Stimulated activated CD8-positive, alpha-beta memory T cell treated with anti-CD3 and anti-CD28 coated beads, Interleukin-7, amount 100 ng/mL, for 1 hour (primary cell): ENCODE measurements around the gene RAB40C.

Source experiments
- DNase-seq, 2 donors: peaks; one replicate each; pipeline ENCODE4 v3.0.0-alpha.2; 2020; ENCODE audit warnings: low read depth in 2 of 2

The RAB40C gene

DNA sequence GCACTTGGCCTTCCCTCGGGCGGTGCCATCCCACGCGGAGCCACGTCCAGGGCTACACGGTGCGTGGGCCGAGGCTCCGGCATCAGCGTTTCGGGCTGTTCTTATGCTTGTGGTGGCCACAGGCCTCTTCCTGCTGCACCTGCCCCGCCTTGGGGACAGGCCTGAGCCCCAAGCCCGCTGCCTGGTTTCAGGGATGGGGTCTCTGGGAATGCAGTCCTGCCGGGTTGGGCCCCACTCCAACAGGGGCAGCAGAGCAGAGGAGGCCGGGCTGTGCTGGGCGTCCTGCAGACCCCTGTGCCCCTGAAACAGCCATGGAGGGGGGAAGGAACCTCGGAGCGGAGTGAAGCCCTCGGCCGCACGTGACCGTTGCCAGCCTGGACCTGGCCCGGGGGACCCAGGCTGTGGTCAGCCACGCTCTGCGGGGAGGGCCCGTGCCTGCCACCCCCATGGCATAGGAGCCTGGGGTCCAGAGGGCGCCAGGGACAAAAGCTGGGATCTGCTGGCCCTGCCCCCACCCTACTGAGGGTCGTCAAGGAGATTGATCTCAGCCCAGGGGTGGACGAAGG is 40.5 kb downstream of the RAB40C start:
- no peak for DNase-seq

DNA sequence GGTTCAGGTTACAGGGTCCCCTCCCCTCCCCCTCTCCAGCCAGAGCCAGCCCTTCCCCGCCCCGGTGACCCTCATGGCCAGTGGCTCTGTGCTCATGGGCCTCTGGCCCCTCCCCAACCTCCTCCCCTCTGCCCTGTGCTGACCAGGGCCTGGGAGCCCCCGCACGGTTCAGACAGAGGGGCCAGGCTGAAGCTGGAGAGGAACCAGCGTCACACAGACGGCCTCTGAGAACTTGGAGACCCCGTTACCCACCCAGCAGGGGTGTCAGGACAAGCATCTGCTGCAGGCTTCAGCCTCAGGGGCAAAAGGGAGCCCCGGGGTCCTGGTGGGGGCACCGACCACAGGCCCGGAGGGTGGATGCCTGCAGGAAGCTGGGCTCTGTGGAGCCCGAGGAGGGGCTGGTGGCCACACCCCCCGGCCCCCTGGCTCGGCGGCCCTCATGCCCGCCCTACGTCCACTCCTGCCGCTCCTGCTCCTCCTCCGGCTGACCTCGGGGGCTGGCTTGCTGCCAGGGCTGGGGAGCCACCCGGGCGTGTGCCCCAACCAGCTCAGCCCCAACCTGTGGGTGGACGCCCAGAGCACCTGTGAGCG is 41.0 kb downstream of the RAB40C start, which contains the start of gene WFIKKN1:
Gene WFIKKN1 (plus strand): TSS at position 171 of the 591 bp plus-strand sequence. CDS start 269 bp downstream, at position 440.
- no peak for DNase-seq

DNA sequence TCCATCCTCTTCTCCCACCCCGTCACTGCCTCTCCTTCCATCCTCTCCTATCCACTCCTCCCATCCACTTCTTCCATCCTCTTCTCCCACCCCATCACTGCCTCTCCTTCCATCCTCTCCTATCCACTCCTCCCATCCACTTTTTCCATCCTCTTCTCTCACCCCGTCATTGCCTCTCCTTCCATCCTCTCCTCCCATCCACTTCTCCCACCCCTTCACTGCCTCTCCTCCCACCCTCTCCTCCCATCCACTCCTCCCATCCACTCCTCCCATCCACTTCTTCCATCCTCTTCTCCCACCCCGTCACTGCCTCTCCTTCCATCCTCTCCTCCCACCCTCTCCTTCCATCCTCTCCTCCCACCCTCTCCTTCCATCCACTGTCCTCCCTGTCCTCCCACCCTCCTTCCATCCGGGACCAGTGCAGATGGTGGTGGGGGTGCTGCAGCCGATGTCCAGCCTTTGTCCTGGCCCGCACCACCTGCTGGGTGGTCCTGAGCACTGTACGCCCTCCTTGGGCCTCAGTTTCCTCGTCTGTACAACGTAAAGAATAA is 42.0 kb downstream of the RAB40C start:
- DNase-seq, result no peak

DNA sequence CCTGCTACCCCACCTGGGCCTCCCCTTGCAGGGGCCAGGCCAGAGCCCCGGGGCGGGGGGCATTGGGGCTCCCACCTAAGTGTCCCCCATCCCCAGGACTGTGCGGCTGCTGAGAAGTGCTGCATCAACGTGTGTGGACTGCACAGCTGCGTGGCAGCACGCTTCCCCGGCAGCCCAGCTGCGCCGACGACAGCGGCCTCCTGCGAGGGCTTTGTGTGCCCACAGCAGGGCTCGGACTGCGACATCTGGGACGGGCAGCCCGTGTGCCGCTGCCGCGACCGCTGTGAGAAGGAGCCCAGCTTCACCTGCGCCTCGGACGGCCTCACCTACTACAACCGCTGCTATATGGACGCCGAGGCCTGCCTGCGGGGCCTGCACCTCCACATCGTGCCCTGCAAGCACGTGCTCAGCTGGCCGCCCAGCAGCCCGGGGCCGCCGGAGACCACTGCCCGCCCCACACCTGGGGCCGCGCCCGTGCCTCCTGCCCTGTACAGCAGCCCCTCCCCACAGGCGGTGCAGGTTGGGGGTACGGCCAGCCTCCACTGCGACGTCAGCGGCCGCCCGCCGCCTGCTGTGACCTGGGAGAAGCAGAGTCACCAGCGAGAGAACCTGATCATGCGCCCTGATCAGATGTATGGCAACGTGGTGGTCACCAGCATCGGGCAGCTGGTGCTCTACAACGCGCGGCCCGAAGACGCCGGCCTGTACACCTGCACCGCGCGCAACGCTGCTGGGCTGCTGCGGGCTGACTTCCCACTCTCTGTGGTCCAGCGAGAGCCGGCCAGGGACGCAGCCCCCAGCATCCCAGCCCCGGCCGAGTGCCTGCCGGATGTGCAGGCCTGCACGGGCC is 42.8 kb downstream of the RAB40C start:
- no peak for DNase-seq

DNA sequence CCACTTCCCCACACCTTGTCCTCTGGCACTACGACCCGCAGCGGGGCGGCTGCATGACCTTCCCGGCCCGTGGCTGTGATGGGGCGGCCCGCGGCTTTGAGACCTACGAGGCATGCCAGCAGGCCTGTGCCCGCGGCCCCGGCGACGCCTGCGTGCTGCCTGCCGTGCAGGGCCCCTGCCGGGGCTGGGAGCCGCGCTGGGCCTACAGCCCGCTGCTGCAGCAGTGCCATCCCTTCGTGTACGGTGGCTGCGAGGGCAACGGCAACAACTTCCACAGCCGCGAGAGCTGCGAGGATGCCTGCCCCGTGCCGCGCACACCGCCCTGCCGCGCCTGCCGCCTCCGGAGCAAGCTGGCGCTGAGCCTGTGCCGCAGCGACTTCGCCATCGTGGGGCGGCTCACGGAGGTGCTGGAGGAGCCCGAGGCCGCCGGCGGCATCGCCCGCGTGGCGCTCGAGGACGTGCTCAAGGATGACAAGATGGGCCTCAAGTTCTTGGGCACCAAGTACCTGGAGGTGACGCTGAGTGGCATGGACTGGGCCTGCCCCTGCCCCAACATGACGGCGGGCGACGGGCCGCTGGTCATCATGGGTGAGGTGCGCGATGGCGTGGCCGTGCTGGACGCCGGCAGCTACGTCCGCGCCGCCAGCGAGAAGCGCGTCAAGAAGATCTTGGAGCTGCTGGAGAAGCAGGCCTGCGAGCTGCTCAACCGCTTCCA is 43.6 kb downstream of the RAB40C start:
- no peak for DNase-seq

DNA sequence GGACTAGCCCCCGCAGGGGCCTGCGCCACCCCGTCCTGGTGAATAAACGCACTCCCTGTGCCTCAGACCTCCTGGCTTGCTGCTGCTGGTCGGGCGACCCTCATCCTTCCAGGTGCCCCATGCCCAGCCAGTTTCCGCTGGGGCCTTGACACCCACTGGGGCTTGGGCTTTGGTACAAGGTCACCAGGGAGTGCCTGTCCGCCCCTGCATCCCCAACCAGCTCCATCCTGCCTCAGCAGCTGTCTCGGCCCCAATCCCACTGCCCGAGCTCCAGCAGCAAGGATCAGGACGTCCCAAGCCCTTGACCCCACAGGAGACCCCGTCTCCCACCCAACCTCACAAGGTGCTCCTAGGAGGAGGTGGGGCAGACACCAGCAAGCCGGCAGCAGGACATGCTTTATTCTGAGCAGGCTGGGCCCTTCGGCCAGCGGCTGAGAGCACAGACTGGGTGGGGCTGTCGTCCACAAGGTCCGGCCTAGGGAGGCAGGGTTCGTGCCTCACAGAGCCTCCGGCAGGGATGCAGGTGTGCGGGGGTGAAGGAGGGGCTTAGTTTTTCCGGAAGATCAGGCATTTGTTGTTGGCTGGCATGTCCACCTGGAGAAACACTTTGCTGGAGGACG is 44.3 kb downstream of the RAB40C start:
- no peak for DNase-seq

DNA sequence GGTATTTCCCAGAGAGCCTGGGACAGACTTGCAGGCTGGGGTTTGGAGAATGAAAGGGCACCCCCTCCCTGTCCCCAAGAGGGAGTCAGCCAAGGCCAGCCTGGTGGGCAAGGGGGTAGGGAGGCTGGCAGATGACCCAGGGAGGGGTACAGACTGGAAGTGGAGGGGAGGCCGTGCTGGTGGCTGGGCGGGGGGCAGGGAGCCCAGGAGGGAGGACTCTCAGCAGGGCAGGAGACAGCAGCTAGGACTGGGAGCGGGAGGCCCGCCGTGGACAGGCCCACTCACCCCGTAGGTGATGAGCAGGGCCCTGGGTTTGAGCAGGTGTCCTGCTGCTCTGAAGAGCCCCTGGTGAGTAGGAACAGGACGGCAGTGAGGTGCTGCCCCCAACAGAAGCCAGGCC is 45.1 kb downstream of the RAB40C start:
- no peak for DNase-seq

DNA sequence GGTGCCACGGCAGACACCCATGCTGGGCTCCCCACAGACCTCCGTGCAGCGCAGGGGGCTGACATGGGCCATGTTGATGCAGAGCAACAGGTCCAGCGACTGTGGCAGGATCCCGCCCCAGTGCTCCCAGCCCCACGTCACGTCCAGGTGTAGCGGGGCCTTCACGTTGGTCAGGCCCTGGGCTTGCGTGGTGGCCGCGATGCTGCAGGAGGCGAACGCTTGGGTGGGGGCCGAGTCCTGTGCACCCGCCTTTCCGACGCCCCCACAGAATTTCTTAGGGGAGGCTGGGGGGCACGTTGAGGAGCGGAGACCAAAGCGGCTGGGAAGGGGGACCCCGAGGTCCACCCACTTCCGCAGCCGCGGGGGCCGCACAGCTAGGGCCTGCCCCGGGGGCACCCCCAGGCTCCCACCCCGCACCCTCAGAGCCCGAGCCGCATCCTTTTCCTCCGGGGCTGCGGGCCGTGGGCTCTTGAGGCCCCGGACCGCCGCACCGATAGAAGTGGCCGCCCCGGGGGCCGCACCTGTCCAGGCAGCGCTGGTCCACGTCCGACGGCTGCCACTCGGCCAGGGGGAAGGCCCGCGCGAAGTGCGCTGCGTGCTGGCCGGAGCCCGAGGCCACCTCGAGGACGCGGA is 45.8 kb downstream of the RAB40C start:
- no peak for DNase-seq

DNA sequence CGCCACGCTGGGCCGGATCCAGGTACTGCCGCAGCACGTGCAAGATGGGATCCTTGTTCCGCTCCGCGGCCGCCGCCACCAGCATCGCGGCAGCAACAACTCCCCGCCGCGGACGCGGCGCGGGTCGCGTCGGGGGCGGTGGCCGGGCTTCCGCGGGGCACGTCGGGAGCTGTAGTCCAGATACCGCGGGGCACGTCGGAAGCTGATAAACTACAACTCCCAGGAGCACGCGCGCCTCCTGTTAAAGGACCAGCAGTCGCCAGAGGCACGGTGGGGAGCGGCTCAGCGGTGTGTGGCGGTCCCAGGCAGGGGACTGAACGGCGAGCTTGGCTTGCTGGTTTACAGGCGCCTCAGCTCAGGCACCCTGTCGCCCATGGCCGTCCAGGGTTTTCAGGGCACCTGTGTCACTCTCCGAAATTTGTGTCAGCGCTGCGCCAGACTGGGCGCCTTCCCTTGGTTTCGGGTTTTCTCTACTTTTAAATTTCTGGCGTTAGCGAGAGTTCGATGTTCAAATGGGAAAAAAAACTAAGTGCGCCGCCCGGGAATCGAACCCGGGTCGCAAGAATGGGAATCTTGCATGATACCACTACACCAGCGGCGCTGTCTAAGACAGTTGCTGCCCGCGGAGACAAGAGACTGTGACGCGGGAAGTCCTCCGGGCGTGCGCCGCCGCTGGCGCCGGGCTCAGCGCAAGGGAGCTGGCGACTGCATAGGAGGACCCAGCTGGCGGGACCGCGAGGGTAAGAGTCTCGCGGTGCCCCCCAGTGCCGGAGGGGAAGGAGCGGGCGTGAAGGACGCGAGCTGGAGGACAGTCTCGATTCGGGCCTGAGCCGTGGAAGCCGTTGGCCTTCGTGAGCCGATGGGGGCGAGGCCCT is 46.6 kb downstream of the RAB40C start, which contains the start of gene METTL26:
Gene METTL26 (minus strand): TSS at position 100 of the 875 bp plus-strand sequence. CDS start 15 bp downstream, at position 85.
- peak; percentile 80 to 87 for DNase-seq

DNA sequence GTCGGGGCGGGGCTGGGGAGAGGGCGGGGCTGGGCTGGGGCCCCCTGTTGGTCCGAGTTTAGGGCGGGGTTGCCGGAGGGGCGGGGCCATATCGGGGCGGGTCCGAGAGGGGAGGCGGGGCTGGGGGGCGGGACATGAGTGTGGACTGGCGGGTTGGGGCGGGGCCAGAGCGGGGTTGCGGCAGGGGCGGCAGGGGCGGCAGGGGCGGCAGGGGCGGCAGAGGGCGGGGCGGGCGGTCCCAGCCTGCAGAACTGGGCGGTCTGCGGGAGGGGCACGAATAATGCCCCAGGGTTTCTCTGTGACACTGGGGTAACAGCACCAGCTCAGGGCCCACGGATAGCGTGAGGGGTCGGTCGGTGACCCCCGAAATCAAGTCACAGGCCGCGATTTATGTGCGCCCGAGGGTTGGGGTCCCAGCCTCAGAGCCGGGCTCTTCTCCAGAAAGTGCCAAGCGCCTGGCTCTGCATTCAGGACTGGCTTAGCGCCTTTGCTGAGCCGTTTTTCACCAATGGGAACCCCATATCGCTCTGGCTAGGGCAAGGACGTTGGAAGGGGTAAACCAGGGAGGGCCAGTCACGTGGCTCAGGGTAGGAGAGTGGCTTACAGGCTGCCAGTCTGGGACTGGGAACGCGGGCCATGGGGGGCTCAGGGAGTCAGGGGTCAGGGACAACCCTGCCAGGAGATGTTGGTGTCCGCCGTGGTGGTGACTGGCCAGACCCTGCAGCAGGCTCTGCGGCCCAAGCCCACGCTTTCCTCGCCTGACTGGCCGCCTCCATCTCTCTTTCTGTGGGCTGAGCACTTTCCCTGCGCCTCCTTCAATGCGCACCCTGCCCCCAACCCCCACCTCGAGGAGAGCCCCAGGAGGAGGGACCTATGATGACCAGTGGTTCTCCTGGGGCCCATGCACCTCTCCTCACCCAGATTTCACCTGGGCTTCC is 47.5 kb downstream of the RAB40C start:
- DNase-seq, result peak; percentile 75 to 77

DNA sequence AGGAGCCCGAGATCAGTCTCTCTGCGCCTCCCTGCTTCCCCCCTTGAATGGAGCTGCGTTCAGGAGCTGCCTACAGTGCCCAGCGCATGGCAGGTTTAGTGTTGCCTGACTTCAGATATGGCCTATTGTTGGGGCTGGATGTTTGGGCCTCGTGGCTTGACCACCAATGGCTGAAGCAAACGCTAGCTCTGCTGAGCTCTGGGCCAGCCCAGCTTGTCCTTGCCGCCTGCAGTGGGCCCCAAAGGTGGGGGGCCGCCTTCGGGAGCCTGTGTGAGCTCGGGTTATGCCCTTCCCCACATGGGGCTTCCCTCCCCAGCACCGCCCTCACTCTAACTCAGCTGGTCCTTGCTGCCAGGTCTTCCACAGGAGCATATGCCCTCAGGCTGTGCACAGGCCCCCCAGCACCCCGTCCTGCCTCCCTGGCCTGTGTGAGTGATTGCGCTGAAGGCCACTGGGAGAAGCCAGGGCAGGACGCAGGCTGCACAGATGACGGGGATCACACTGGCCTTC is 48.2 kb downstream of the RAB40C start:
- no peak for DNase-seq

DNA sequence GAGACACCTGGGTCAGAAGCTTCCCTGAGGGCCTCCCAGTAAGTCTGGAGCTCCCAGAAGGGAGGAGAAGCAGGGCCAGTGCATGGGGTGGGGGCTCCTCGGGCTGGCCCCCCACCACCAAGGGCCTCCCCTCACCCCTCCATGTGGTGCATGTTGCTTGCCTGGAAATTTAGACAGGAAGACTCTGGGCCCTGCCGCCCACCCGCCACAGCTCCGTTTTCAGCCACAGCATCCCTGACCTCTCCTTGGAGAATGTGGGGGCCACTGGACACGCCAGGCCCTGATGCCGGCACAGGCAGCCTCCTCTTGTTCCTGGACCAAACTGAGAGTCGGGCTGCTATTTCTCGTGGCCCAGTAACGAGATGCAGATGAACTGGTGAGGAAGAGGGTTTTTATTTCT is 49.0 kb downstream of the RAB40C start:
- no peak for DNase-seq

DNA sequence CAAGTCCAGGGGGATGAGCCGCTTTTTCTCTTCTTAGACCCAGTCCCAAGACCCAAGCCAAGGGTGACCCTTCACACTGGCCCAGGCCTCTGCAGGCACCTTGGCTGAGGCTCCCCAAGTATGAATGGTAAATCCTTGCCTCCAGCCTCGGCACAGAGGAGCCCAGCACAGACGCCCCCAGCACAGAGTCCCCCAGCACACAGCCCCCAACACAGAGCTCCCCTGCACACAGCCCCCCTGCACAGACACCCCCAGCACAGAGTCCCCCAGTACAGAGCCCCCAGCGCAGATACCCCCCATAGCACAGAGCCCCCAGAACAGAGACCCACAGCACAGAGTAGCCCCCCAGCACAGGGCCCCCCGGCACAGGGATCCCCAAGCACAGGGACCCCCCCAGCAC is 50.7 kb downstream of the RAB40C start:
- no peak for DNase-seq

DNA sequence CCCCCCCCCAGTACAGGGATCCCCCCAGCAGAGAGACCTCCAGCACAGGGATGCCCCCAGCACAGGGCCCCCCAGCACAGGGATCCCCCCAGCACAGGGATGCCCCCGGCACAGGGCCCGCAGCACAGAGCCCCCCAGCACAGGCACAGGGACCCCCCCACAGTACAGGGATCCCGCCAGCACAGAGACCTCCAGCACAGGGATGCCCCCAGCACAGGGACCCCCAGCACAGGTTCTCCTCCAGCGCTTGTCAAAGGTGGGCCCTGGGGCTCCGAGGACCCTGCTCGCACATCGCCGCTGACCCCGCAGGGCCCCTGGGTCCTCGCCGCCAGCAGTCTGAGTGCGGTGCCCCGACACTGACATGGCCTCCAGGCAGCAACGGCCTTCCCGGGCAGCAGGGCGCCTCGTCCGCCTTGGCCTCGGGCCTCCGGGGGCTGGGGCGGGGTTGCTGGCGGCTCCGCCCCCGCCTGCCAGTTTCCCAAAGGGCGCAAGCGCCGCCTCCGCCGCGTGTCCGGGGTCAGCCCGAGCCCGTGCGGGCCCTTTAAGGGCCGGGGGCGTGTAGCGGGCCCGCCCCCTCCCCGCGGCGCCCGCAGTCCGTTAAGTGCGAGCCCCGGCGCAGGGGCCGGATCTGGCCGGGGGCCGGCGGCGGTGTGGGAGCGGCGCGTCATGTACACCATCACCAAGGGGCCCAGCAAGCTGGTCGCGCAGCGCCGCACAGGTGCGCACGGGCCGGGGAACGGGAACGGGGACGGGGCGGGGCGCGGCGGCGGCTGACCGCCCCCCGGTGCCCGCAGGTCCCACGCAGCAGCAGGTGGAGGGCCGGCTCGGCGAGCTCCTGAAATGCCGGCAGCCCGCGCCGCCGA is 51.7 kb downstream of the RAB40C start, which contains the start of gene MCRIP2:
Gene MCRIP2 (plus strand): TSS at position 503 of the 863 bp plus-strand sequence. CDS start 164 bp downstream, at position 667.
- DNase-seq, result peak in 1 of 2 donors; percentile 31

DNA sequence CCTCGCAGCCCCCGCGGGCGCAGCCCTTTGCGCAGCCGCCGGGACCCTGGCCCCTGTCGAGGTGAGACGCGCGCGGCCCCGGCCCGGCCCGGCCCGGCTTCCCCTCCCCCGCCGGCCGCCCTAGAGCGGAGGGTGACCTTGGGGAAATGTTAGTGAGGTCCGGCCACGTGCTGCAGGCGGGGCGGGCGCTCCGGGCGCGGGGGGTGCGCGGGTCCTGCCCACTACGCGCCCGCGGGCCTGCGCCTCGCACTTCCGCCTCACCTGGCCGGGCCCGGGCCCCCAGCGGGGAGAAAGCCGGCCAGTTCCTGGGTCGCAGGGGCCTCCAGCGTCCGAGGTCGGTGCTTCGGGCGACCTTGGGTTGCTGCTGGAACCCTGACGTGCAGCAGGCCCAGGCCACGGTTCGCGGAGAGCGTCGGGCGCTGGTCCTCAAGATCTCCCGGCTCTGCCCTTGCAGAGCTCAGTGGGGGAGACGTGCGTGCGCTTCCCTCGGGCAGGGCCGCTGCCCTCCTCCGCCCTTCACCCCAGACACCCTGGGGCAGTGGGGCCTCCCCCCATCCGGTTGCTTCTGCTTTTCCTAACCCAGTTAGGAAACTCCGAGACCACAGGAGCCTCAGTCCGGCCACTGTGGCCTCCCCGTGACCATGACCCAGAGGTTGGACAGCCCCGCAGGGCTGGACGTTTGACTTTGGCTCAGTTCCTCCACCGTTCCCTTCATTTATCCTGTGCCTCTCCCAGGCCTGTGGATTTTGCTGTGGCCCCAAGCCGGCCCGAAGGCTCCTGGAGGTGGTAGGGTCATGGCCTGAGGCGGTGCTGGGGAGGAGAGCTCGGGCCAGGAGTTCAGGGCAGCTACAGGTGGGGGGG is 52.6 kb downstream of the RAB40C start:
- no peak for DNase-seq

DNA sequence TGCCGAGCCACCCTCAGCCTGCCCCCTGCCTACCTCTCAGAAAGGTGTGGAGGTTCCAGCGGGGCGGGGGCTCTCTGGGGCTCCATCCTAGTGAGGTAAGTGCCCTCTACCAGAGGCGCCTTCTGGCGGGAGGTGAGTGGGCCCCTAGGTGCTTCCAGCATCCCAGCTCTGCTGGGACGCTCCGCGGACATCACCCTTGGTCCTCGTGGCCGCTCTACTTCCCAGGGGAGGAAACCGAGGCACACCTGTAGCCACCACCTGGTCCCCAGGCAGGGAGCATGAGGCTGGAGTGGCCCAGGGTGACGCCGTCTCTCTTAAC is 53.1 kb downstream of the RAB40C start:
- no peak for DNase-seq

DNA sequence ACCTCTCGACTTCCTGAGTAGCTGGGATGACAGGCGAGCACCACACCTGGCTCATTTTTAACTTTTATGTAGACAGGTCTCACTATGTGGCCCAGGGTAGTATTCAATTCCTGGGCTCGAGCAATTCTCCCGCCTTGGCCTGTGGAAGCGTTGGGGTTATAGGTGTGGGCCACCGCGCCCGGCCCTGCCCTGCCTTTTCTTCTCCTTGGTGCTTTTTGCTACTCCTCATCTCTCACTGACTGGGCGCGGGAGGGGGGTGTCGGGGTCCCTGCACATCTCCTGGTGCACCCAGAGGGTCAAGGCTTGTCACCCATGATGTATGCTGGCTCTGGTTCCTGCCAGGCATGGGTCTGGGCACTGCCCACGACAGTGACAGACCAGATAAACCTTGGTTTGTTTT is 54.7 kb downstream of the RAB40C start:
- DNase-seq, result no peak
